ENCODE results near the gene ING5. TPM values are rescaled to one million over a fixed set of nuclear protein-coding genes. Genes with fewer than 3 reads are reported as not detected.
"Not testable (repeated sequence)": the region's sequence is repeated elsewhere in the genome, so short reads cannot be mapped to it uniquely, and the experiment has no call there.

ING5 gene
- total RNA-seq, 4 donors from 2014 or later, result 24.2 to 33.0 (median 26.4) TPM

DNA sequence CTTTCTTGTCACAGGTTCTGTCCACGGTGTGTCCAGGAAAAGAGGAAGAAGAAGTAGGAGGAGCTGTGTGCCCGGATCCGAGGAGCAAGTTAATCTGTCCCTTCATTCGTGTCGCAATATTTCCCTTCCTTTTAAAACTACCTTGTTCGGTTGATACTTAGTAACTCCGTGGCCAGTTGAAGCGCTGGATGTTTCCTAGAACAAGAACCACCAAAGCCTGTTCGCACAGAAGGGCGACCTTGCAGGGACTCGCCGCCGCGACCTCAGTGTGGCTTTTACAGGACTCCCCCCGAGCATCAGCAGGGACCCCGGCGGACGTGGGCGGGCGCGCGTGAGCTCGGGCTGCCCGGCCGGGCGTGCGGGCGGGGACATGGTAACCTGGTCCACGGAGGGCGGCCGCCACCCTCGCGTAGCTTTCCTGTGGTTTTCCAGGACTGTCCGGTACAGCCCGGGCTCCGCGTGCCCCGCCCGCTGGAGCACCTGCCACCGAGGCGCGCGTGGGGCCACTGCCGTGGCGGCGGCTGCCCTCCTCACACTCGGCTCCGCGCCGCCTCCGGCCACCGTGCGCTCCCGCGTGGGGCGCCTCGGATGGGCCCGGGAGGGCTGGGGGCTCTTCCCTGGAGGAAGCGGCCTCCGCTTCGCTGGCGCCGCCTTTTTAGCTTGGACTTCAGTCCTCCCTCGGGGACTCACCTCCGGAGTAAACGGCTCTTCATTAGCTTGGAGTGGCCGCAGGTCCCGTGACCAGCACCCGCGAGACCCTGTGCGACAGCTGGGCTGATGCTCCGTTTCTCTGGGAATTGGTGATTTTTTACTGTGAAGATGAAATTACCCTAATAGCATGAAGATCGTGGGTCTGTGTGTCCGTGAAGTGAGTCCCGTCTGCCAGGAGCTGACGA, 23.4 kb downstream of the ING5 start:
- DNase-seq (ENCODE audit: low spot score), result no peak
- TF ChIP-seq CTCF (IDR thresholded peaks at IDR 0.05), result no peak
- no peak for ATAC-seq (ENCODE audit: low FRiP score)

- no peak for TF ChIP-seq CTCF (IDR thresholded peaks at IDR 0.05)
- ATAC-seq (ENCODE audit: low FRiP score) (no peak), DNase-seq (ENCODE audit: low spot score) (no peak)
Measured at GRCh38 chr2:241726459-241726858, 24.6 kb downstream of the ING5 start.

DNA sequence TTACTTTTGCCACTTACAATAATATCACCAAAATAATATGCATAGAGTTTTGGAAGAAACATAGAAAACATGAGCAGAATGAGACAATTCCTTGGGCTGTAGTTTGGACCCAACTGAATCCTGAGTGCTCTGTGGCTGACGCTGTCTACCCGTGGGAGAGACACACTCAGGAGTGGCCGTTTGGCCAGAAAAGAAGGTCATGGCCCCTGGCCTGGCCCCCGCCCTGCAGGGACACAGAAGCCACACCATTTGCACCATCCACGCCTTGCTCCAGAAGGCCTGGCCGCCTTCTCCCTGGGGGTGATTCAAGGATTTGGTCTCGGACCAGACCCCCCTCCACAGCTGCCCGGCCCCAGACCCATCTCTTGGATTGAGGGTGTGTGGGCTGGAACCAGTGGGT, 26.2 kb downstream of the ING5 start:
- no peak for TF ChIP-seq CTCF (IDR thresholded peaks at IDR 0.05)
- no peak for ATAC-seq (ENCODE audit: low FRiP score)
- no peak for DNase-seq (ENCODE audit: low spot score)

DNA sequence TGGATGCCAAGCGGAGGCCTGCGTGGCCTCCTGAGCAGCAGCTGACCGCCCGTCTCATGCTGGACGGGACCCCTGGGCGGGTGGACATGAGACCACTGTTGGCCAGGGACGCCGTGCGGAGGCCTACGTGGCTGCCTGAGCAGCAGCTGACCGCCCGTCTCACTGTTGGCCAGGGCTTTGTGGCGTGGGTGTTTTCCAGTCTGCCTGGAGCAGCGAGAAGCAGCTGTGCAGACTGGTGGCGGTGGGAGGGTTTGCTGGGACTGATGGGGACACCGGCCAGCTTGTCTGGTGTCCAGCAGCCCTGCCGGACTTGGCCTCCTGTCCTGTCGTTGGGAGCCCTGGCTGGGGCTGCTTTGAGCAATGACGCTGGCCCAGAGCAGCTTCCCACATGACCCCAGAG, 26.8 kb downstream of the ING5 start:
- no peak for TF ChIP-seq CTCF (IDR thresholded peaks at IDR 0.05)
- ATAC-seq (ENCODE audit: low FRiP score) (no peak), DNase-seq (ENCODE audit: low spot score) (no peak)

GRCh38 chr2:241729868-241730267, 28.0 kb downstream of the ING5 start:
- ATAC-seq (ENCODE audit: low FRiP score) (no peak), DNase-seq (ENCODE audit: low spot score) (no peak)
- no peak for TF ChIP-seq CTCF (IDR thresholded peaks at IDR 0.05)

DNA sequence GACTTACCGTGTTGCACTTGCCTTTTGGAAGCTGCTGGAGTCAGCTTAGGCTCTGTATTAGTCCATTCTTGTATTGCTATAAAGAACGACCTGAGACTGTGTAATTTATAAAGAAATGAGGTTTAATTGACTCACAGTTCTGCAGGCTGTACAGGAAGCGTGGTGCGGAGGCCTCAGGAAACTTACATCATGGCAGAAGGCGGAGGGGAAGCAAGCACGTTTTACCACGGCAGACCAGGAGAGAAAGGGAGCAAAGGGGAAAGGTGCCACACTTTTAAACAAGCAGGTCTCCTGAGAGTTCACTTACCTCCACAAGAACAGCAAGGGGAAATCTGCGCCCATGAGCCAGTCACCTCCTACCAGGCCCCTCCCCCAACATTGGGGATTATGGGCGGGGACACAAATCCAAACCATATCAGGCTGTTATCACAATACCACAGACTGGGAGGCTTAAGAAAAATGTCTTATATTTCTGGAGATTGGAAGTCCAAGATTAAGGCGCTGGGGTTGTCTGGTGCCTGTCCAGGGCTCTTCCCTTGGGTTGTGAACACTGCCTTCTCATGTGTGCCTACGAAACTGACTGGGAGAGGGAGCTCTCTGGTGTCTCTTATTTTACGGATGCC, 28.9 kb downstream of the ING5 start:
- no peak for TF ChIP-seq CTCF (IDR thresholded peaks at IDR 0.05)
- no peak for DNase-seq (ENCODE audit: low spot score)
- ATAC-seq (ENCODE audit: low FRiP score), result no peak

- DNase-seq (ENCODE audit: low spot score); ATAC-seq (ENCODE audit: low FRiP score): not testable (repeated sequence)
Measured at GRCh38 chr2:241732513-241733186, 30.8 kb downstream of the ING5 start.
